Esophagus muscularis mucosa (tissue), 4 donors: ENCODE measurements around the gene AIF1.

ENCODE experiments used
- CTCF ChIP-seq, 3 experiments: fragments of 200-600 bp in 2 of 3; fragments of 450-650 bp in 1 of 3; sonication (generic) in 2 of 3; IDR thresholded peaks; one replicate each; pipeline ENCODE4 v1.5.1; 2017 to 2019; ENCODE audit warnings: antibody characterized with exemption in 3 of 3, mild to moderate bottlenecking in 2 of 3, moderate library complexity in 1 of 3
- EP300 ChIP-seq: sonication (generic); formaldehyde crosslinking; IDR thresholded peaks from one replicate; pipeline ENCODE4 v1.6.1; 2017; ENCODE audit warnings: antibody characterized with exemption
- POLR2A ChIP-seq: fragments of 450-650 bp; IDR thresholded peaks from one replicate; pipeline ENCODE4 v1.6.1; 2017; ENCODE audit warnings: antibody characterized with exemption, moderate library complexity, mild to moderate bottlenecking, low read depth
- POLR2AphosphoS5 ChIP-seq, 2 donors: sonication (generic); formaldehyde crosslinking; IDR thresholded peaks; one replicate each; pipeline ENCODE4 v1.6.1; 2017; ENCODE audit warnings: antibody characterized with exemption in 2 of 2

GRCh38 chr6:31621991-31622390, 7.0 kb downstream of the AIF1 start:
- TF ChIP-seq CTCF (IDR thresholded peaks at IDR 0.05), result no peak
- no peak for TF ChIP-seq POLR2A
- no peak for TF ChIP-seq POLR2AphosphoS5 (IDR thresholded peaks at IDR 0.05)
- no peak for TF ChIP-seq EP300
